ENCODE measurements around the gene TAF15.

TAF15 gene

DNA sequence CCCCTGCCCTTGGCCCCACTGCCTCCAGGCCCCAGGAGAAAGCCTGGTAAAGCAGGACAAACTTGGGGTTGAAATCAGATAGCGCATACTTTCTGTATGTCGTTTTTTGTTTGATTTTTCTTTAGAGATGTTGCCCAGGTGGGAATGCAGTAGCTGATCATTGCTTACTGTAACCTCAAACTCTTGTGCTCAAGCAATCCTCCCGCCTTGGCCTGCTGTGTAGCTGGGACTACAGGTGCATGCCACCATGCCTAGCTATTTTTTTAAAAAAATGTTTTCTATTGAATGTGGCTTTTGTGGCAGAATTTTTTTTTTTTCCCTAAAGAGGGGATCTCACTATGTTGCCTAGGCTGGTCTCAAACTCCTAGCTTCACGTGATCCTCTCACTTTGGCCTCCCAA, 82.0 kb downstream of the TAF15 start:
- no peak overlapping the region for H4K8ac ChIP-seq (ENCODE audit: low read depth, low read length)

GRCh38 chr17:35892091-35893035, 83.1 kb downstream of the TAF15 start:
- H3K36me3 ChIP-seq (replicated peaks in 1 of 2; ENCODE audit: control insufficient read depth in 2 of 2, insufficient read depth in 2 of 2, low read length in 2 of 2): no peaks in the 10 kb centered on the region
- H2AK5ac ChIP-seq (ENCODE audit: low read depth, low read length): no peak overlapping the region
- no peak overlapping the region for H3K23ac ChIP-seq (ENCODE audit: low read depth, low read length, poor library complexity)
- peaks cover 0 to 4% (median 0%) of the 10 kb centered on the region in 3 experiments for H3K27me3 ChIP-seq (ENCODE audit: control insufficient read depth in 3 of 3, insufficient read depth in 3 of 3, low read depth in 1 of 3, low read length in 3 of 3)
- no peak overlapping the region for H2AFZ ChIP-seq (ENCODE audit: low read length)
- no peak overlapping the region for H3K4me2 ChIP-seq (ENCODE audit: insufficient read depth, low read length, poor library complexity, severe bottlenecking)
- no peak for DNase-seq (ENCODE audit: low spot score)
- no peak overlapping the region for H3K14ac ChIP-seq (ENCODE audit: low read length)
- WGBS, 2 donors (ENCODE audit: extremely low coverage in 2 of 2, insufficient read length in 2 of 2, insufficient replicate concordance in 1 of 2): no CpG with 5 or more reads among the region's 6 CpGs
- no peak overlapping the region for H3K27ac ChIP-seq (replicated peaks; ENCODE audit: low read length)
- no peak overlapping the region for H3K9ac ChIP-seq (ENCODE audit: low read depth, low read length, poor library complexity)
- H3K4me1 ChIP-seq (ENCODE audit: control insufficient read depth in 2 of 2, insufficient read depth in 1 of 2, low read depth in 1 of 2, low read length in 2 of 2): peaks cover 0 to 7% of the 10 kb centered on the region in 2 donors
- H4K8ac ChIP-seq (ENCODE audit: low read depth, low read length): no peak overlapping the region
- no peak overlapping the region for H2BK15ac ChIP-seq (ENCODE audit: low read length)
- H3K18ac ChIP-seq (ENCODE audit: low read length): no peak overlapping the region
- no peaks in the 10 kb centered on the region for H3K79me1 ChIP-seq (ENCODE audit: low read depth, low read length)
- no peak overlapping the region for H3K4ac ChIP-seq (ENCODE audit: low read length)
- no peak overlapping the region for H2BK120ac ChIP-seq (ENCODE audit: low read depth, low read length)
- no peak overlapping the region for H2BK5ac ChIP-seq (ENCODE audit: low read length)
- no peak overlapping the region for H2BK12ac ChIP-seq (ENCODE audit: low read length)
- no peak overlapping the region for H4K91ac ChIP-seq (ENCODE audit: low read depth, low read length, poor library complexity)
- peaks cover 0 to 2% of the 10 kb centered on the region in 2 donors for H3K9me3 ChIP-seq (replicated peaks in 1 of 2; ENCODE audit: control insufficient read depth in 2 of 2, insufficient read depth in 1 of 2, low read depth in 1 of 2, low read length in 2 of 2)
- H3K4me3 ChIP-seq (ENCODE audit: low read length in 2 of 2): no peak overlapping the region

More for the DNA sequence above, 82.0 kb downstream of the TAF15 start:
- Histone ChIP-seq H3K18ac (ENCODE audit: low read length) (no peak overlapping the region), H3K4me1 (ENCODE audit: control insufficient read depth in 2 of 2, insufficient read depth in 1 of 2, low read depth in 1 of 2, low read length in 2 of 2) (peaks cover 0 to 7% of the 10 kb centered on the region in 2 donors), H3K4ac (ENCODE audit: low read length) (no peak overlapping the region), H3K36me3 (replicated peaks in 1 of 2; ENCODE audit: control insufficient read depth in 2 of 2, insufficient read depth in 2 of 2, low read length in 2 of 2) (no peaks in the 10 kb centered on the region), H3K4me2 (ENCODE audit: insufficient read depth, low read length, poor library complexity, severe bottlenecking) (no peak overlapping the region), H3K9ac (ENCODE audit: low read depth, low read length, poor library complexity) (no peak overlapping the region), H3K9me3 (replicated peaks in 1 of 2; ENCODE audit: control insufficient read depth in 2 of 2, insufficient read depth in 1 of 2, low read depth in 1 of 2, low read length in 2 of 2) (peaks cover 0 to 2% of the 10 kb centered on the region in 2 donors), H2AK5ac (ENCODE audit: low read depth, low read length) (no peak overlapping the region), H2BK12ac (ENCODE audit: low read length) (no peak overlapping the region), H3K14ac (ENCODE audit: low read length) (no peak overlapping the region), H2BK5ac (ENCODE audit: low read length) (no peak overlapping the region), H2BK120ac (ENCODE audit: low read depth, low read length) (no peak overlapping the region), H3K27ac (replicated peaks; ENCODE audit: low read length) (no peak overlapping the region), H3K79me1 (ENCODE audit: low read depth, low read length) (no peaks in the 10 kb centered on the region), H2AFZ (ENCODE audit: low read length) (no peak overlapping the region), H3K4me3 (ENCODE audit: low read length in 2 of 2) (no peak overlapping the region), H2BK15ac (ENCODE audit: low read length) (no peak overlapping the region), H3K27me3 (ENCODE audit: control insufficient read depth in 3 of 3, insufficient read depth in 3 of 3, low read depth in 1 of 3, low read length in 3 of 3) (peaks cover 0 to 4% (median 0%) of the 10 kb centered on the region in 3 experiments), H3K23ac (ENCODE audit: low read depth, low read length, poor library complexity) (no peak overlapping the region), H4K91ac (ENCODE audit: low read depth, low read length, poor library complexity) (no peak overlapping the region)
- WGBS, 2 donors (ENCODE audit: extremely low coverage in 2 of 2, insufficient read length in 2 of 2, insufficient replicate concordance in 1 of 2): no CpG with 5 or more reads among the region's 4 CpGs
- DNase-seq (ENCODE audit: low spot score): no peak

DNA sequence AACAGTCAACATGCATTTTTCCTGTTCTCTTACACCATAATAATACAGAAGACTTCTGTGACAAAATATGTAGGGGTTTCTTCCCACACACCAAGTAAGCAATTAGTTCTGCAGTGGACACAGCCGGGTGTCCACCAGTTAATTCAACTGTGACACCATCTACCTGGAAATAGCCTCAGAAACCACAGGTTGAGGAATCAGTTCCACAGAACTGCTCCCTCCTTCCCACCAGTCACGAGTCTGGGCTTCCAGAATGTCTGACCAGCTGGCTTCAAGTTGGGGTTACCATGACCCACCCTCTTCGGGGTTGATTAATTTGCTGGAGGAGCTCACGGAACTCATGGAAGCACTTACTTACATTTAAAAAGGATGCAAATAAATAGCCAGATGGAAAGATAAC, 84.5 kb downstream of the TAF15 start:
- H3K79me1 ChIP-seq (ENCODE audit: low read depth, low read length): no peaks in the 10 kb centered on the region
- no peak overlapping the region for H3K4ac ChIP-seq (ENCODE audit: low read length)
- H2AK5ac ChIP-seq (ENCODE audit: low read depth, low read length): no peak overlapping the region
- H3K23ac ChIP-seq (ENCODE audit: low read depth, low read length, poor library complexity): no peak overlapping the region
- H2BK5ac ChIP-seq (ENCODE audit: low read length): no peak overlapping the region
- no peak overlapping the region for H3K9ac ChIP-seq (ENCODE audit: low read depth, low read length, poor library complexity)
- no peak overlapping the region for H3K27ac ChIP-seq (replicated peaks; ENCODE audit: low read length)
- H3K18ac ChIP-seq (ENCODE audit: low read length): no peak overlapping the region
- DNase-seq (ENCODE audit: low spot score): no peak
- no peak overlapping the region for H2BK120ac ChIP-seq (ENCODE audit: low read depth, low read length)
- H2AFZ ChIP-seq (ENCODE audit: low read length): no peak overlapping the region
- no peak overlapping the region for H4K91ac ChIP-seq (ENCODE audit: low read depth, low read length, poor library complexity)
- peaks cover 0 to 7% of the 10 kb centered on the region in 2 donors for H3K4me1 ChIP-seq (ENCODE audit: control insufficient read depth in 2 of 2, insufficient read depth in 1 of 2, low read depth in 1 of 2, low read length in 2 of 2)
- H3K14ac ChIP-seq (ENCODE audit: low read length): no peak overlapping the region
- H3K36me3 ChIP-seq (replicated peaks in 1 of 2; ENCODE audit: control insufficient read depth in 2 of 2, insufficient read depth in 2 of 2, low read length in 2 of 2): no peaks in the 10 kb centered on the region
- no peak overlapping the region for H2BK12ac ChIP-seq (ENCODE audit: low read length)
- peaks cover 0 to under 1% (median 0%) of the 10 kb centered on the region in 3 experiments for H3K27me3 ChIP-seq (ENCODE audit: control insufficient read depth in 3 of 3, insufficient read depth in 3 of 3, low read depth in 1 of 3, low read length in 3 of 3)
- no CpG with 5 or more reads among the region's 4 CpGs for WGBS, 2 donors (ENCODE audit: extremely low coverage in 2 of 2, insufficient read length in 2 of 2, insufficient replicate concordance in 1 of 2)
- no peak overlapping the region for H4K8ac ChIP-seq (ENCODE audit: low read depth, low read length)
- H3K4me2 ChIP-seq (ENCODE audit: insufficient read depth, low read length, poor library complexity, severe bottlenecking): no peak overlapping the region
- H2BK15ac ChIP-seq (ENCODE audit: low read length): no peak overlapping the region
- H3K9me3 ChIP-seq (replicated peaks in 1 of 2; ENCODE audit: control insufficient read depth in 2 of 2, insufficient read depth in 1 of 2, low read depth in 1 of 2, low read length in 2 of 2): peaks cover 0 to 2% of the 10 kb centered on the region in 2 donors
- H3K4me3 ChIP-seq (ENCODE audit: low read length in 2 of 2): no peak overlapping the region

- Histone ChIP-seq H3K79me1 (ENCODE audit: low read depth, low read length) (no peaks in the 10 kb centered on the region), H2BK120ac (ENCODE audit: low read depth, low read length) (no peak overlapping the region), H2AK5ac (ENCODE audit: low read depth, low read length) (no peak overlapping the region), H3K18ac (ENCODE audit: low read length) (no peak overlapping the region), H2BK5ac (ENCODE audit: low read length) (no peak overlapping the region), H2BK15ac (ENCODE audit: low read length) (no peak overlapping the region), H3K4me3 (ENCODE audit: low read length in 2 of 2) (no peak overlapping the region), H3K27me3 (ENCODE audit: control insufficient read depth in 3 of 3, insufficient read depth in 3 of 3, low read depth in 1 of 3, low read length in 3 of 3) (no peaks in the 10 kb centered on the region), H4K91ac (ENCODE audit: low read depth, low read length, poor library complexity) (no peak overlapping the region), H3K36me3 (replicated peaks in 1 of 2; ENCODE audit: control insufficient read depth in 2 of 2, insufficient read depth in 2 of 2, low read length in 2 of 2) (no peaks in the 10 kb centered on the region), H3K4me2 (ENCODE audit: insufficient read depth, low read length, poor library complexity, severe bottlenecking) (no peak overlapping the region), H2BK12ac (ENCODE audit: low read length) (no peak overlapping the region), H3K27ac (replicated peaks; ENCODE audit: low read length) (no peak overlapping the region), H3K4me1 (ENCODE audit: control insufficient read depth in 2 of 2, insufficient read depth in 1 of 2, low read depth in 1 of 2, low read length in 2 of 2) (peaks cover 0 to 7% of the 10 kb centered on the region in 2 donors), H2AFZ (ENCODE audit: low read length) (no peak overlapping the region), H3K9ac (ENCODE audit: low read depth, low read length, poor library complexity) (no peak overlapping the region), H3K9me3 (replicated peaks in 1 of 2; ENCODE audit: control insufficient read depth in 2 of 2, insufficient read depth in 1 of 2, low read depth in 1 of 2, low read length in 2 of 2) (peaks cover 0 to 2% of the 10 kb centered on the region in 2 donors), H3K14ac (ENCODE audit: low read length) (no peak overlapping the region), H3K4ac (ENCODE audit: low read length) (no peak overlapping the region), H3K23ac (ENCODE audit: low read depth, low read length, poor library complexity) (no peak overlapping the region), H4K8ac (ENCODE audit: low read depth, low read length) (no peak overlapping the region)
- no CpG with 5 or more reads among the region's 7 CpGs for WGBS, 2 donors (ENCODE audit: extremely low coverage in 2 of 2, insufficient read length in 2 of 2, insufficient replicate concordance in 1 of 2)
- DNase-seq (ENCODE audit: low spot score): no peak
Observed at GRCh38 chr17:35894206-35894605, 84.9 kb downstream of the TAF15 start.

Data from neuronal stem cell (in vitro differentiated cells).